GM12878 (cell line): ENCODE data around the gene TRAPPC6A. TPM values are rescaled to one million over a fixed set of nuclear protein-coding genes. Genes with fewer than 3 reads are reported as not detected.

Source experiments
- BCL11A ChIP-seq: IDR thresholded peaks from 2 replicates; pipeline ENCODE4 v1.6.1; 2011; ENCODE audit warnings: low read depth, low read length
- CEBPB ChIP-seq, 2 experiments: fragments of 150-350 bp in 1 of 2; IDR thresholded peaks; 2 replicates each; pipeline ENCODE4 v1.6.1; 2012 to 2014; ENCODE audit warnings: low read depth in 2 of 2, low read length in 2 of 2, borderline replicate concordance in 1 of 2, inconsistent platforms in 1 of 2
- EGR1 ChIP-seq, 2 experiments: IDR thresholded peaks; 1 replicate in 1 of 2; 2 replicates in 1 of 2; pipeline ENCODE4 v1.6.1; 2011 to 2012; ENCODE audit warnings: low read depth in 2 of 2, low read length in 2 of 2, borderline replicate concordance in 1 of 2, mild to moderate bottlenecking in 1 of 2, moderate library complexity in 1 of 2
- FOS ChIP-seq: IDR thresholded peaks from 3 replicates; pipeline ENCODE4 v1.6.1; 2011; ENCODE audit warnings: borderline replicate concordance; ENCODE audit not compliant: insufficient read length; ENCODE audit errors: extremely low read depth
- IKZF2 ChIP-seq, 2 experiments: fragments of 450-650 bp; IDR thresholded peaks; 2 replicates each; pipeline ENCODE4 v1.6.1; 2017; ENCODE audit warnings: mild to moderate bottlenecking in 2 of 2, moderate library complexity in 2 of 2
- POLR2A ChIP-seq: IDR thresholded peaks from 2 replicates; pipeline ENCODE4 v1.6.1; 2011; ENCODE audit warnings: low read depth, mild to moderate bottlenecking, low read length
- POLR2AphosphoS2 ChIP-seq: IDR thresholded peaks from 2 replicates; pipeline ENCODE4 v1.6.1; 2011; ENCODE audit warnings: low read depth, mild to moderate bottlenecking, low read length, improper control_type of control experiment, moderate library complexity
- POLR2AphosphoS5 ChIP-seq: IDR thresholded peaks from 2 replicates; pipeline ENCODE4 v1.6.1; 2011; ENCODE audit warnings: mild to moderate bottlenecking, low read length, inconsistent platforms
- RBBP5 ChIP-seq: fragments of 200-600 bp; sonication (generic); conservative IDR thresholded peaks from 2 replicates; pipeline ENCODE4 v1.6.1; 2016
- SMAD5 ChIP-seq: IDR thresholded peaks from 2 replicates; pipeline ENCODE4 v1.6.1; 2016; ENCODE audit warnings: antibody characterized with exemption, low read depth
- ZBTB40 ChIP-seq: fragments of 450-650 bp; IDR thresholded peaks from 2 replicates; pipeline ENCODE4 v1.6.1; 2016; ENCODE audit warnings: mild to moderate bottlenecking, moderate library complexity, borderline replicate concordance
- polyA plus RNA-seq, 11 experiments: library from polyadenylated mRNA; depleted of rRNA in 4 of 11; unstranded in 6 of 11; stranded (reverse) in 5 of 11; fragments of >200 nt; fragmentation: Nextera tagmentation in 4 of 11; fragmentation: Illumina TruSeq in 1 of 11; extraction: Ambion mirVana in 4 of 11; extraction: Trizol in 1 of 11; gene quantifications; 1 replicate in 1 of 11; 2 replicates in 10 of 11; pipeline versions ENCODE4 v1.2.1 to v1.2.3, GENCODE V29; 2011 to 2016; ENCODE audit warnings: inconsistent platforms in 2 of 11, missing spikeins in 2 of 11, low read depth in 1 of 11
- total RNA-seq, 4 experiments: library from RNA; depleted of rRNA in 3 of 4; stranded (reverse); fragments of >200 nt in 3 of 4; fragmentation: Illumina TruSeq in 1 of 4; extraction: Trizol in 1 of 4; gene quantifications; 2 replicates each; pipeline versions ENCODE4 v1.2.1 to v1.2.3, GENCODE V29; 2013 to 2021

The TRAPPC6A gene
- total and polyA plus RNA-seq, 10 of the 15 experiments (the other 5 are each of a cell fraction or from before 2014, with no cell fraction given): 1.8 to 83.9 (median 35.8) TPM

DNA sequence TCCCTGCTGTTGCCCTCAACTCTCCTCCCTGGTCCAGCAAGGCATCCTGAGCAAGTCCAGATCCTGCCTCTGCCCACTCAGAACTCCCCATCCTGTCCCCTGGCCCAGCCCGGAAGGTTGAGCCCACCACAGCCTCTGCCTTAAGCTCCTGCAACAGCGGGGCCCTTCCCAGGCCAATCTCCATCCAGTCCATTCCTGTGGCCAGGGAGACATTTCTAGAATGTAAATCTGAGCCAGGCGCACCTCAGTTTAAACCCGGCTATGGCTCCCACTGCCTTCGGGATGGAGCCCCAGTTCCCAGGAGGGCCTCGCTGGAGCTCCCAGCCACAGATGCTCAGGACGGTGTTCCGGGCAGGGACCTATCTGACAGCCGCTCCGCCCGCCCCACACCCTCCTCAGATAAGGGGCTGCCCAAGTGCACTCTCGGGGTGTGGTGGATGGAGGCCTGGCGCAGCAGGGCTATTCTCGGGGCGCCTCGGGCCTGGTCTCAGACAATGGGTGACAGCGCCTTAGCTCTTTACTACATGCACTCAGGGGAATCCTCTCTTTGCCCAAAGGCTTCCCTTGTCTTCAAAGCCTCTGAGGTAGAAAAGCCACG lies 5.3 kb downstream of the TRAPPC6A start (continued):
- TF ChIP-seq POLR2AphosphoS5 (no peak), CEBPB (IDR thresholded peaks at IDR 0.05; ENCODE audit: borderline replicate concordance in 1 of 2, low read depth in 2 of 2, low read length in 2 of 2) (no peak), SMAD5 (no peak), POLR2AphosphoS2 (no peak), EGR1 (IDR thresholded peaks at IDR 0.05; ENCODE audit: borderline replicate concordance in 1 of 2, low read depth in 2 of 2, low read length in 2 of 2) (no peak), POLR2A (no peak), BCL11A (no peak), IKZF2 (IDR thresholded peaks at IDR 0.05) (no peak), RBBP5 (no peak), ZBTB40 (no peak), FOS (no peak)
